Heart right ventricle (tissue), 16 donors: ENCODE data around the gene SORL1. TPM values are rescaled to one million over a fixed set of nuclear protein-coding genes. Genes with fewer than 3 reads are reported as not detected.

Experiments used
- ATAC-seq, 8 donors: fragments of 200-7000 bp; cut with Tn5 transposase; one replicate each; pipeline ENCODE4 v1.9.1; 2020; ENCODE audit warnings: mild to moderate bottlenecking in 8 of 8, moderate library complexity in 8 of 8, moderate number of reproducible peaks in 1 of 8
- DNase-seq, 2 donors: peaks; one replicate each; pipeline ENCODE4 v3.0.0-alpha.2; 2020
- H3K27ac ChIP-seq, 10 donors: fragments of 200-600 bp; sonication (generic) in 2 of 10; one replicate each; pipeline versions ENCODE4 v1.5.0 to v1.8.0; 2020 to 2022; ENCODE audit warnings: mild to moderate bottlenecking in 3 of 10
- H3K27me3 ChIP-seq, 7 donors: fragments of 200-600 bp; one replicate each; pipeline ENCODE4 v1.8.0; 2021 to 2022; ENCODE audit warnings: mild to moderate bottlenecking in 2 of 7
- H3K36me3 ChIP-seq, 9 donors: fragments of 200-600 bp; sonication (generic) in 1 of 9; one replicate each; pipeline versions ENCODE4 v1.5.0 to v1.8.0; 2020 to 2022; ENCODE audit warnings: mild to moderate bottlenecking in 2 of 9
- H3K4me1 ChIP-seq, 9 donors: fragments of 200-600 bp; sonication (generic) in 1 of 9; one replicate each; pipeline versions ENCODE4 v1.5.0 to v1.8.0; 2020 to 2022; ENCODE audit warnings: mild to moderate bottlenecking in 4 of 9
- H3K4me3 ChIP-seq, 10 donors: fragments of 200-600 bp; sonication (generic) in 2 of 10; one replicate each; pipeline versions ENCODE4 v1.5.0 to v1.8.0; 2020 to 2022; ENCODE audit warnings: mild to moderate bottlenecking in 7 of 10, moderate library complexity in 2 of 10
- H3K9me3 ChIP-seq, 11 donors: fragments of 200-600 bp in 10 of 11; sonication (generic) in 2 of 11; one replicate each; pipeline versions ENCODE4 v1.5.0 to v1.8.0; 2013 to 2022; ENCODE audit warnings: mild to moderate bottlenecking in 2 of 11, control low read depth in 1 of 11, moderate library complexity in 1 of 11
- WGBS, 2 donors: extraction: QIAGEN DNeasy Blood & Tissue Kit; methylation state at CpG; one replicate each; pipeline ENCODE4 v1.1.7; 2013; ENCODE audit warnings: inconsistent platforms in 1 of 2; 5-methylcytosine and 5-hydroxymethylcytosine counted together
- intact Hi-C, 10 donors: fragments of 100-400 bp; cut with DNase I; formaldehyde crosslinking; loops; one replicate each; pipeline versions ENCODE4 v1.11.1 to v1.14.2; 2022
- polyA plus RNA-seq, 2 donors: library from polyadenylated mRNA; stranded (reverse); fragments of 200-250 nt; gene quantifications; one replicate each; pipeline ENCODE4 v1.2.3, GENCODE V29; 2013
- total RNA-seq, 10 donors: library from RNA; stranded (reverse); fragmentation: NEBNext Ultra II Directional in 3 of 10; extraction: Animal tissue kit (Norgen Biotek cat#: 25700) in 3 of 10; gene quantifications; one replicate each; pipeline versions ENCODE4 v1.2.1 to v1.2.4, GENCODE V29; 2021 to 2023
- TF ChIP-seq, protein P1 (sequence below), 9 donors: fragments of 200-600 bp; sonication (generic) in 2 of 9; IDR thresholded peaks; one replicate each; pipeline versions ENCODE4 v1.5.0 to v1.8.0; 2021 to 2022; ENCODE audit warnings: antibody characterized with exemption in 9 of 9, mild to moderate bottlenecking in 5 of 9, moderate library complexity in 1 of 9
- donor health status: Arrhythmogenic right ventricular cardiomyopathy.
- donor health status: ischemic (EF 13 %, LVEDD 7.1; RV severe dilation, severe dysfunction).
- donor health status: healthy with polysubstance abuse.
- donor health status: DM: no; HTN: yes; CAD: no.
- donor health status: DM: no; HTN: no; CAD: no.
- donor health status: ischemic (EF 25% LVEDD 6.9; RV normal size, moderate dysfunction).
- donor health status: ischemic (EF 25% LVEDD 5.7; RV mildly dilated, moderate dysfunction).
- donor health status: healthy.
- donor health status: DM: yes; HTN: yes; CAD: no.
- donor health status: Ischemic cardiomyopathy.
- donor health status: ischemic (EF 35%, LVEDD 5.7; RV mildly dilated, moderate dysfunction).
- donor health status: nonischemic (EF 11% LVEDD 7.7; RV severe dilation, severe dysfunction).
- donor health status: DM: yes; HTN: yes; CAD: no.
- donor health status: PGD.
- donor health status: ischemic (EF 29% LVEDD 5.4; RV normal size, mild dysfunction).
- donor health status: nonischemic (EF 23%, LVEDD 6.1; RV moderate dilation, normal function).

Gene SORL1
- total and polyA plus RNA-seq, 12 donors: 0.26 to 15.1 (median 8.7) TPM

DNA sequence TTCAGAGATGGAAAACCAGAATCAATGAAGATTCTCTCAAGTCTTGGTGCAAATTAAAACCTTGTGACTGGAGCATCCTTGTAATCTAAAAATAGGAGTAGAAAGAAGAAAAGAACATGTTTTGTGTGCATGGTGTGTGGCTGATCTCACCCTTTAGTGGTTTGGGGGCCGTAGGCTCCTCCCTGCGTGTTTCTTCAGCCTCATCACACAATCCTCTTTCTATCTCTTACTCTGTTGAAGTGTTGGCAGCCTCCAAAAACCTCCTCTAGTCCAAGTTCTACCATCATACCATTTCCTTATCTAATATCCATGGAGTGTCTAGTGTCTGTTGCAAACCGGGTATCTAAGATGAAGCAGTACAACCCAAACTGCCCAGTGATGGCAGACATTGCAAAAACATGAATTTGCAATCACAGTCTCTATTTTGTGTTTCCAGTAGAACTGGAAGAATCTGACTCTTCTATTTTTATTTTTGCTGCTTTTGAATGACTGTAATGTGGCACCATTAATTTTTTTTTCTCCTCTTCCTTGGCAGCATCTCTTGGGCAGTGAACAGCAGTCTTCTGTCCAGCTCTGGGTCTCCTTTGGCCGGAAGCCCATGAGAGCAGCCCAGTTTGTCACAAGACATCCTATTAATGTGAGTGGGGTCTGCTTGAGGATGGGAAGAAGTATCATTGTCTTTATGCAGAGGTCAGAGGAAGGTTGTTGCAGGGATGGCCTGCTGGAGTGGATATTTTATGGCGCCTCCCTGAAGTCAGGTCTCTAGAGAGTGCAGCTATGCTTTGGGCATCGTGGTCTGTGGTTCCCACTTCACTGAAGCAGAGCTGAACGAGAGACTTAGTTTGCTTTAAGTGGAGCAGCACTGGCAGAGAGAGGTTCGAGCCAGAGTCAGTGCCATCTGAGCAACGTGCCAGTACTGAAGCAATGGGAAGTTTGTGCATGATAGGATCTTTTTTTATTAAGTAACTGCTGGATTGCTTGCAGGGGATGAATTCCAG lies 60.7 kb downstream of the SORL1 start:
- Histone ChIP-seq H3K36me3 (peaks cover 0 to 42% (median 0%) of the 10 kb centered on the region in 9 donors), H3K4me3 (no peak overlapping the region), H3K4me1 (peaks cover 0 to 3% (median 0%) of the 10 kb centered on the region in 9 donors), H3K27me3 (no peaks in the 10 kb centered on the region), H3K27ac (no peak overlapping the region), H3K9me3 (no peaks in the 10 kb centered on the region)
- intact Hi-C loops: no loop called here
- DNase-seq: no peak
- ATAC-seq: no peak
- WGBS, 2 donors: 81 to 84% methylated on average over 9 of the region's 9 CpGs
- TF ChIP-seq, protein P1, sequence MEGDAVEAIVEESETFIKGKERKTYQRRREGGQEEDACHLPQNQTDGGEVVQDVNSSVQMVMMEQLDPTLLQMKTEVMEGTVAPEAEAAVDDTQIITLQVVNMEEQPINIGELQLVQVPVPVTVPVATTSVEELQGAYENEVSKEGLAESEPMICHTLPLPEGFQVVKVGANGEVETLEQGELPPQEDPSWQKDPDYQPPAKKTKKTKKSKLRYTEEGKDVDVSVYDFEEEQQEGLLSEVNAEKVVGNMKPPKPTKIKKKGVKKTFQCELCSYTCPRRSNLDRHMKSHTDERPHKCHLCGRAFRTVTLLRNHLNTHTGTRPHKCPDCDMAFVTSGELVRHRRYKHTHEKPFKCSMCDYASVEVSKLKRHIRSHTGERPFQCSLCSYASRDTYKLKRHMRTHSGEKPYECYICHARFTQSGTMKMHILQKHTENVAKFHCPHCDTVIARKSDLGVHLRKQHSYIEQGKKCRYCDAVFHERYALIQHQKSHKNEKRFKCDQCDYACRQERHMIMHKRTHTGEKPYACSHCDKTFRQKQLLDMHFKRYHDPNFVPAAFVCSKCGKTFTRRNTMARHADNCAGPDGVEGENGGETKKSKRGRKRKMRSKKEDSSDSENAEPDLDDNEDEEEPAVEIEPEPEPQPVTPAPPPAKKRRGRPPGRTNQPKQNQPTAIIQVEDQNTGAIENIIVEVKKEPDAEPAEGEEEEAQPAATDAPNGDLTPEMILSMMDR (IDR thresholded peaks at IDR 0.05): no peak

DNA sequence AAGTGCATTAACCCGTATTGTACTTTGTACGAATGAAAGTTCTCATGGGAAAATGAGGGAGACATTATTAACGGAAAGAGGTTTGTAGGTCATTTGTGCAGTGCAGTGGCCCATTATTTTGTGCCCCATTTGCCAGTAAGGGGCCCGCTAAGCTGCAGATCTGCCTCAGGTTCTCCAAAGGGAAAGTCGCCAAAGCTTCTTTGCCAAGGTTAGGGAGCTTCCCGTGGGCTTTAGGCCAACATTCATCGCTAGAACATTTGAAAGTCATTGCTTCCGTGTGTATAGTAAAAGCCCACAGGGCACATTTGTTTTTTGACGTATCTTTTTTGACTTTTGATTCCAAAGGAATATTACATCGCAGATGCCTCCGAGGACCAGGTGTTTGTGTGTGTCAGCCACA lies 61.7 kb downstream of the SORL1 start:
- TF ChIP-seq, protein P1 (IDR thresholded peaks at IDR 0.05): no peak
- WGBS, 2 donors: 81 to 83% methylated on average over 11 of the region's 11 CpGs
- ATAC-seq: peak in 1 of 8 donors; percentile 41

DNA sequence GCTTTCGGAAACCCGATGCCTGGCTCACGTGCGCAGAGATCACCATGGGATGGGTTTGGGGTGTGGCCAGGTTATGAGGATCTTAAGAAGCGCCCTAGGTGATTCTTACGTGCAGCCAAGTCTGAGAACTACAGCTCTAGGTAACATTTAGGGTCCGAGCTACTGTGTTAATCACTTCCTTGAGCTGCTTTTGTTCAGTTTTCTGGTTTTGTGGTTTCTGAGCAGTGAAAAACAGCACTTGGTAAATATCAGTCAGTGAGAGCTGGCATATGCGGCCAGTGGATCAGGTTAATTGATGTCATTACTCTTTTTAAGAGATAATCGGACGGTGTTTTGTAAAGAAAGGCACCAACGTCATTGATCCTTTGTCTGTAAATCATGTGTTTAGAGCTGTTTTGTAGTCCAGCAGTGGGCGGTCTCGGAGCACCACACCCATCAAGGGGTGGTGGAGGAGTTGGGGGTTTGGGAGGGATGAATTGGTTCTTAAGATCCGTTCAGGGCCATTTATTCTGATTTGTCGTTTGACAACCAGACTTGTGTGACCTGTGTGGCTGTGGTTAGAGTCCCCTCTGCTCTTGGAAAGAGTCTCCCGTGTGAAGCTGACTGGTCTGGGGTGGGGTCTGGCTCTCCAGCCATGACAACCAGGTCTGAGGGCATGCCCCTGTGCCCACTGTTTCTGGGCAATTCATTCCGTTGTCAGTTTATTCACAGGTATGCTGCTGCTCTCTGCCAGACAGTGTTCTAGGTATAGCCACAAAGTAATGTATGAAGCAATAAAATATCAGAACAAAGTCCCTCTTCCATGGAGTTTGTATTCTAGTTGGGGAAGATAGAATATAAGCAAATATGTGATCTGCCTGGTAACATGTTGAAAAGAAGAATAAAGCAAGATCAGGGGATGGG lies 62.6 kb downstream of the SORL1 start:
- H3K27ac ChIP-seq: no peak overlapping the region
- no peak for ATAC-seq
- 91 to 93% methylated on average over 17 of the region's 17 CpGs for WGBS, 2 donors

More for the DNA sequence above, 61.7 kb downstream of the SORL1 start:
- Histone ChIP-seq H3K9me3 (no peaks in the 10 kb centered on the region), H3K4me3 (no peak overlapping the region), H3K36me3 (peaks cover 0 to 43% (median 0%) of the 10 kb centered on the region in 9 donors), H3K4me1 (peaks cover 0 to 3% (median 0%) of the 10 kb centered on the region in 9 donors), H3K27me3 (no peaks in the 10 kb centered on the region), H3K27ac (no peak overlapping the region)
- intact Hi-C loops: no loop called here
- no peak for DNase-seq

More for the DNA sequence above, 62.6 kb downstream of the SORL1 start:
- TF ChIP-seq, protein P1 (IDR thresholded peaks at IDR 0.05): no peak
- intact Hi-C loops: no loop called here
- H3K27me3 ChIP-seq: no peaks in the 10 kb centered on the region
- no peak for DNase-seq
- no peaks in the 10 kb centered on the region for H3K9me3 ChIP-seq
- peaks cover 0 to 3% (median 0%) of the 10 kb centered on the region in 9 donors for H3K4me1 ChIP-seq
- no peak overlapping the region for H3K4me3 ChIP-seq
- peaks cover 0 to 43% (median 0%) of the 10 kb centered on the region in 9 donors for H3K36me3 ChIP-seq
